Measurements from ENCODE around the gene PPHLN1. TPM values are rescaled to one million over a fixed set of nuclear protein-coding genes. Genes with fewer than 3 reads are reported as not detected.

The PPHLN1 gene
- total RNA-seq, 3 donors from 2014 or later, result 71.3 to 75.0 (median 75.0) TPM

- no peaks in the 10 kb centered on the region for H3K9me3 Mint-ChIP-seq
- no peaks in the 10 kb centered on the region for H3K4me1 Mint-ChIP-seq (ENCODE audit: low read depth)
- no peaks in the 10 kb centered on the region for H3K36me3 Mint-ChIP-seq (ENCODE audit: insufficient read depth)
- DNase-seq, result no peak
- ATAC-seq, result no peak
- H3K27me3 Mint-ChIP-seq (ENCODE audit: low read depth), result peaks cover 12% of the 10 kb centered on the region
- H3K4me3 Mint-ChIP-seq, result no peak overlapping the region
Measured at GRCh38 chr12:42458575-42458974, 132.6 kb downstream of the PPHLN1 start.

GRCh38 chr12:42459336-42459847, 133.4 kb downstream of the PPHLN1 start:
- DNase-seq (no peak), ATAC-seq (no peak)
- Mint-ChIP-seq H3K36me3 (ENCODE audit: insufficient read depth) (no peaks in the 10 kb centered on the region), H3K4me3 (no peak overlapping the region), H3K27me3 (ENCODE audit: low read depth) (peaks cover 12% of the 10 kb centered on the region), H3K4me1 (ENCODE audit: low read depth) (no peaks in the 10 kb centered on the region), H3K9me3 (no peaks in the 10 kb centered on the region)

GRCh38 chr12:42462486-42462885, 136.5 kb downstream of the PPHLN1 start:
- Mint-ChIP-seq H3K36me3 (ENCODE audit: insufficient read depth) (no peaks in the 10 kb centered on the region), H3K9me3 (no peaks in the 10 kb centered on the region), H3K4me1 (ENCODE audit: low read depth) (no peaks in the 10 kb centered on the region), H3K27me3 (ENCODE audit: low read depth) (peaks cover 27% of the 10 kb centered on the region), H3K4me3 (no peak overlapping the region)
- no peak for DNase-seq
- no peak for ATAC-seq

GRCh38 chr12:42463671-42464070, 137.7 kb downstream of the PPHLN1 start:
- Mint-ChIP-seq H3K27me3 (ENCODE audit: low read depth) (peaks cover 29% of the 10 kb centered on the region), H3K9me3 (no peaks in the 10 kb centered on the region), H3K4me1 (ENCODE audit: low read depth) (peaks cover 5% of the 10 kb centered on the region), H3K4me3 (no peak overlapping the region), H3K36me3 (ENCODE audit: insufficient read depth) (no peaks in the 10 kb centered on the region)
- DNase-seq (no peak), ATAC-seq (no peak)

- H3K27me3 Mint-ChIP-seq (ENCODE audit: low read depth), result peaks cover 45% of the 10 kb centered on the region
- no peak for DNase-seq
- H3K4me3 Mint-ChIP-seq, result no peak overlapping the region
- no peak for ATAC-seq
- H3K9me3 Mint-ChIP-seq, result no peaks in the 10 kb centered on the region
- H3K36me3 Mint-ChIP-seq (ENCODE audit: insufficient read depth), result no peaks in the 10 kb centered on the region
- H3K4me1 Mint-ChIP-seq (ENCODE audit: low read depth), result peaks cover 18% of the 10 kb centered on the region
Measured at GRCh38 chr12:42468341-42468821, 142.4 kb downstream of the PPHLN1 start.

- Mint-ChIP-seq H3K27me3 (ENCODE audit: low read depth) (peaks cover 49% of the 10 kb centered on the region), H3K4me3 (no peak overlapping the region), H3K36me3 (ENCODE audit: insufficient read depth) (no peaks in the 10 kb centered on the region), H3K9me3 (no peaks in the 10 kb centered on the region), H3K4me1 (ENCODE audit: low read depth) (peaks cover 18% of the 10 kb centered on the region)
- DNase-seq (no peak), ATAC-seq (no peak)
Measured at GRCh38 chr12:42468921-42469320, 143.0 kb downstream of the PPHLN1 start.

GRCh38 chr12:42469355-42470175, 143.6 kb downstream of the PPHLN1 start:
- Mint-ChIP-seq H3K27me3 (ENCODE audit: low read depth) (peaks cover 51% of the 10 kb centered on the region), H3K4me1 (ENCODE audit: low read depth) (peaks cover 18% of the 10 kb centered on the region), H3K36me3 (ENCODE audit: insufficient read depth) (no peaks in the 10 kb centered on the region), H3K4me3 (peak overlapping the region; percentile 51), H3K9me3 (no peaks in the 10 kb centered on the region)
- ATAC-seq, result peak; percentile 81 to 88
- DNase-seq, result no peak

GRCh38 chr12:42472376-42472775, 146.4 kb downstream of the PPHLN1 start:
- Mint-ChIP-seq H3K9me3 (no peaks in the 10 kb centered on the region), H3K27me3 (ENCODE audit: low read depth) (peaks cover 45% of the 10 kb centered on the region), H3K4me1 (ENCODE audit: low read depth) (peaks cover 18% of the 10 kb centered on the region), H3K4me3 (no peak overlapping the region), H3K36me3 (ENCODE audit: insufficient read depth) (no peaks in the 10 kb centered on the region)
- no peak for DNase-seq
- no peak for ATAC-seq

- H3K36me3 Mint-ChIP-seq (ENCODE audit: insufficient read depth), result no peaks in the 10 kb centered on the region
- H3K9me3 Mint-ChIP-seq, result no peaks in the 10 kb centered on the region
- H3K4me1 Mint-ChIP-seq (ENCODE audit: low read depth), result peaks cover 18% of the 10 kb centered on the region
- DNase-seq (no peak), ATAC-seq (no peak)
- H3K4me3 Mint-ChIP-seq, result no peak overlapping the region
- H3K27me3 Mint-ChIP-seq (ENCODE audit: low read depth), result peaks cover 48% of the 10 kb centered on the region
Measured at GRCh38 chr12:42473130-42473529, 147.2 kb downstream of the PPHLN1 start.

- Mint-ChIP-seq H3K4me1 (ENCODE audit: low read depth) (peaks cover 14% of the 10 kb centered on the region), H3K36me3 (ENCODE audit: insufficient read depth) (no peaks in the 10 kb centered on the region), H3K27me3 (ENCODE audit: low read depth) (peaks cover 48% of the 10 kb centered on the region), H3K4me3 (no peak overlapping the region), H3K9me3 (no peaks in the 10 kb centered on the region)
- DNase-seq (no peak), ATAC-seq (no peak)
Measured at GRCh38 chr12:42473561-42473960, 147.6 kb downstream of the PPHLN1 start.

GRCh38 chr12:42474391-42474790, 148.4 kb downstream of the PPHLN1 start:
- H3K4me3 Mint-ChIP-seq, result no peak overlapping the region
- no peaks in the 10 kb centered on the region for H3K9me3 Mint-ChIP-seq
- peaks cover 42% of the 10 kb centered on the region for H3K27me3 Mint-ChIP-seq (ENCODE audit: low read depth)
- DNase-seq (no peak), ATAC-seq (no peak)
- no peaks in the 10 kb centered on the region for H3K36me3 Mint-ChIP-seq (ENCODE audit: insufficient read depth)
- H3K4me1 Mint-ChIP-seq (ENCODE audit: low read depth), result peaks cover 7% of the 10 kb centered on the region

GRCh38 chr12:42475106-42475505, 149.1 kb downstream of the PPHLN1 start:
- H3K4me1 Mint-ChIP-seq (ENCODE audit: low read depth), result peaks cover 1% of the 10 kb centered on the region

GRCh38 chr12:42477941-42478340, 152.0 kb downstream of the PPHLN1 start:
- DNase-seq (no peak), ATAC-seq (no peak)
- H3K27me3 Mint-ChIP-seq (ENCODE audit: low read depth), result peaks cover 55% of the 10 kb centered on the region
- no peaks in the 10 kb centered on the region for H3K36me3 Mint-ChIP-seq (ENCODE audit: insufficient read depth)
- peaks cover 9% of the 10 kb centered on the region for H3K4me1 Mint-ChIP-seq (ENCODE audit: low read depth)
- no peaks in the 10 kb centered on the region for H3K9me3 Mint-ChIP-seq
- H3K4me3 Mint-ChIP-seq, result no peak overlapping the region

More at GRCh38 chr12:42475106-42475505, 149.1 kb downstream of the PPHLN1 start:
- H3K27me3 Mint-ChIP-seq (ENCODE audit: low read depth), result peaks cover 44% of the 10 kb centered on the region
- ATAC-seq (no peak), DNase-seq (no peak)
- H3K36me3 Mint-ChIP-seq (ENCODE audit: insufficient read depth), result no peaks in the 10 kb centered on the region
- no peak overlapping the region for H3K4me3 Mint-ChIP-seq
- no peaks in the 10 kb centered on the region for H3K9me3 Mint-ChIP-seq

- peaks cover 64% of the 10 kb centered on the region for H3K27me3 Mint-ChIP-seq (ENCODE audit: low read depth)
- peaks cover 14% of the 10 kb centered on the region for H3K4me1 Mint-ChIP-seq (ENCODE audit: low read depth)
- no peak overlapping the region for H3K4me3 Mint-ChIP-seq
- H3K9me3 Mint-ChIP-seq, result no peaks in the 10 kb centered on the region
- DNase-seq, result no peak
- ATAC-seq, result no peak
- H3K36me3 Mint-ChIP-seq (ENCODE audit: insufficient read depth), result no peaks in the 10 kb centered on the region
Measured at GRCh38 chr12:42481368-42481767, 155.4 kb downstream of the PPHLN1 start.
